HG02884 (cell line): ENCODE results near the gene P3H2.

ENCODE experiments used
- ATAC-seq: cut with Tn5 transposase; IDR thresholded peaks from one replicate; pipeline ENCODE4 v1.9.1; 2021; ENCODE audit warnings: mild to moderate bottlenecking, moderate library complexity; ENCODE audit not compliant: unreplicated experiment

Gene P3H2

GRCh38 chr3:190058521-190059241, 62.0 kb downstream of the P3H2 start:
- no peak for ATAC-seq

- ATAC-seq, result no peak
Measured at GRCh38 chr3:190056742-190057141, 64.0 kb downstream of the P3H2 start.

- no peak for ATAC-seq
Measured at GRCh38 chr3:190055773-190056172, 64.9 kb downstream of the P3H2 start.

GRCh38 chr3:190053919-190054672, 66.6 kb downstream of the P3H2 start:
- ATAC-seq, result no peak

- ATAC-seq, result no peak
Measured at GRCh38 chr3:190051641-190052040, 69.1 kb downstream of the P3H2 start.

- no peak for ATAC-seq
Measured at GRCh38 chr3:190048932-190049441, 71.7 kb downstream of the P3H2 start.

GRCh38 chr3:190044974-190045373, 75.7 kb downstream of the P3H2 start:
- ATAC-seq, result no peak

- ATAC-seq, result no peak
Measured at GRCh38 chr3:190044142-190044541, 76.6 kb downstream of the P3H2 start.

GRCh38 chr3:190043741-190044140, 77.0 kb downstream of the P3H2 start:
- no peak for ATAC-seq

GRCh38 chr3:190042558-190042957, 78.1 kb downstream of the P3H2 start:
- ATAC-seq, result no peak

- peak; percentile 70 for ATAC-seq
Measured at GRCh38 chr3:190041333-190042041, 79.2 kb downstream of the P3H2 start.

GRCh38 chr3:190040145-190040544, 80.6 kb downstream of the P3H2 start:
- ATAC-seq, result no peak

- ATAC-seq, result no peak
Measured at GRCh38 chr3:190038050-190038933, 82.4 kb downstream of the P3H2 start.

GRCh38 chr3:190036631-190037030, 84.1 kb downstream of the P3H2 start:
- ATAC-seq, result no peak

GRCh38 chr3:190034446-190034845, 86.3 kb downstream of the P3H2 start:
- ATAC-seq, result no peak

GRCh38 chr3:190032923-190033322, 87.8 kb downstream of the P3H2 start:
- no peak for ATAC-seq

- no peak for ATAC-seq
Measured at GRCh38 chr3:190031887-190032752, 88.6 kb downstream of the P3H2 start.

- ATAC-seq, result no peak
Measured at GRCh38 chr3:190027116-190027515, 93.6 kb downstream of the P3H2 start.

GRCh38 chr3:190026154-190026553, 94.5 kb downstream of the P3H2 start:
- ATAC-seq, result no peak

- ATAC-seq, result no peak
Measured at GRCh38 chr3:190024912-190025311, 95.8 kb downstream of the P3H2 start.
